Gastroesophageal sphincter (tissue), 4 donors: ENCODE data around the gene GRK5. TPM values are rescaled to one million over a fixed set of nuclear protein-coding genes. Genes with fewer than 3 reads are reported as not detected.
"Not testable (repeated sequence)": the region's sequence is repeated elsewhere in the genome, so short reads cannot be mapped to it uniquely, and the experiment has no call there.

Source experiments
- ATAC-seq: fragments of 150-250 bp; one replicate; pipeline ENCODE4 v1.9.1; 2016; ENCODE audit warnings: mild to moderate bottlenecking, moderate library complexity
- H3K27ac ChIP-seq, 4 donors: fragments of 200-600 bp; sonication (generic) in 3 of 4; 1 replicate in 3 of 4; 2 replicates in 1 of 4; pipeline ENCODE4 v1.5.1; 2016 to 2019
- H3K27me3 ChIP-seq: fragments of 200-600 bp; sonication (generic); one replicate; pipeline ENCODE4 v1.5.1; 2019
- H3K36me3 ChIP-seq, 2 donors: fragments of 200-600 bp; sonication (generic); one replicate each; pipeline ENCODE4 v1.5.1; 2019; ENCODE audit warnings: control low read depth in 1 of 2
- H3K4me1 ChIP-seq, 3 donors: fragments of 200-600 bp; sonication (generic); 1 replicate in 2 of 3; 2 replicates in 1 of 3; pipeline ENCODE4 v1.5.1; 2016 to 2019; ENCODE audit warnings: control low read depth in 2 of 3
- H3K4me3 ChIP-seq, 2 donors: fragments of 200-600 bp; sonication (generic); one replicate each; pipeline ENCODE4 v1.5.1; 2019; ENCODE audit warnings: mild to moderate bottlenecking in 1 of 2, moderate library complexity in 1 of 2
- H3K9me3 ChIP-seq, 3 donors: fragments of 200-600 bp; sonication (generic); one replicate each; pipeline ENCODE4 v1.5.1; 2017 to 2019; ENCODE audit warnings: control low read depth in 2 of 3
- CTCF ChIP-seq, 4 experiments: fragments of 200-600 bp in 2 of 4; fragments of 450-650 bp in 2 of 4; sonication (generic) in 1 of 4; IDR thresholded peaks; one replicate each; pipeline ENCODE4 v1.5.1; 2017 to 2019; ENCODE audit warnings: antibody characterized with exemption in 4 of 4, mild to moderate bottlenecking in 2 of 4, moderate library complexity in 2 of 4
- EP300 ChIP-seq: sonication (generic); formaldehyde crosslinking; IDR thresholded peaks from one replicate; pipeline ENCODE4 v1.6.1; 2017; ENCODE audit warnings: antibody characterized with exemption, mild to moderate bottlenecking
- POLR2A ChIP-seq, 2 donors: fragments of 450-650 bp; IDR thresholded peaks; one replicate each; pipeline ENCODE4 v1.6.1; 2017; ENCODE audit warnings: antibody characterized with exemption in 2 of 2, mild to moderate bottlenecking in 2 of 2, moderate library complexity in 1 of 2
- POLR2AphosphoS5 ChIP-seq: sonication (generic); formaldehyde crosslinking; IDR thresholded peaks from one replicate; pipeline ENCODE4 v1.6.1; 2017; ENCODE audit warnings: antibody characterized with exemption
- WGBS, 2 donors: methylation state at CpG; one replicate each; pipeline ENCODE4 v1.1.5; 2018; ENCODE audit warnings: low coverage in 1 of 2; 5-methylcytosine and 5-hydroxymethylcytosine counted together
- total RNA-seq, 4 donors: library from RNA; depleted of rRNA; stranded (reverse); fragments of >200 nt; gene quantifications; one replicate each; pipeline ENCODE4 v1.1.0, GENCODE V29; 2016

Gene GRK5
- total RNA-seq, 4 donors from 2014 or later: 28.8 to 71.6 (median 47.7) TPM

- Histone ChIP-seq H3K9me3 (no peaks in the 10 kb centered on the region), H3K27ac (no peak overlapping the region), H3K27me3 (no peaks in the 10 kb centered on the region), H3K36me3 (peaks cover 0 to 21% of the 10 kb centered on the region in 2 donors), H3K4me3 (no peak overlapping the region), H3K4me1 (no peaks in the 10 kb centered on the region)
- TF ChIP-seq POLR2AphosphoS5 (no peak), CTCF (IDR thresholded peaks at IDR 0.05) (no peak)
- ATAC-seq: no peak
- WGBS, 2 donors: 83% methylated on average over 2 of the region's 3 CpGs; no CpG with 5 or more reads in 1 of the 2 donors
Measured at GRCh38 chr10:119461380-119461779, 254.0 kb downstream of the GRK5 start.

- Histone ChIP-seq H3K27me3 (no peaks in the 10 kb centered on the region), H3K9me3 (no peaks in the 10 kb centered on the region), H3K4me3 (no peak overlapping the region), H3K36me3 (peaks cover 0 to 16% of the 10 kb centered on the region in 2 donors), H3K27ac (no peak overlapping the region), H3K4me1 (no peaks in the 10 kb centered on the region)
- ATAC-seq: no peak
- 58 to 88% methylated on average over 2 of the region's 2 CpGs for WGBS, 2 donors
- no peak for TF ChIP-seq POLR2AphosphoS5
- TF ChIP-seq EP300: no peak
- no peak for TF ChIP-seq CTCF (IDR thresholded peaks at IDR 0.05)
- no peak for TF ChIP-seq POLR2A (IDR thresholded peaks at IDR 0.05)
Measured at GRCh38 chr10:119461923-119462322, 254.6 kb downstream of the GRK5 start.

GRCh38 chr10:119462773-119463172 is 255.4 kb downstream of the GRK5 start:
- no peaks in the 10 kb centered on the region for H3K27me3 ChIP-seq
- no peaks in the 10 kb centered on the region for H3K4me1 ChIP-seq
- H3K9me3 ChIP-seq: no peaks in the 10 kb centered on the region
- H3K4me3 ChIP-seq: no peak overlapping the region
- H3K36me3 ChIP-seq: peaks cover 0 to 10% of the 10 kb centered on the region in 2 donors
- no peak for TF ChIP-seq POLR2A (IDR thresholded peaks at IDR 0.05)
- no peak for TF ChIP-seq CTCF (IDR thresholded peaks at IDR 0.05)
- TF ChIP-seq EP300: no peak
- TF ChIP-seq POLR2AphosphoS5: no peak
- no peak overlapping the region for H3K27ac ChIP-seq
- no peak for ATAC-seq
- WGBS, 2 donors: 81 to 88% methylated on average over 3 to 4 of the region's 4 CpGs

- not testable (repeated sequence) for H3K27me3 ChIP-seq, H3K9me3 ChIP-seq, H3K4me1 ChIP-seq, H3K27ac ChIP-seq, H3K36me3 ChIP-seq, ATAC-seq, H3K4me3 ChIP-seq
- 93 to 100% methylated on average over 1 to 2 of the region's 2 CpGs for WGBS, 2 donors
Measured at GRCh38 chr10:119463195-119463594, 255.8 kb downstream of the GRK5 start.

- H3K4me1 ChIP-seq: no peaks in the 10 kb centered on the region
- no peak overlapping the region for H3K4me3 ChIP-seq
- ATAC-seq: no peak
- H3K27me3 ChIP-seq: no peaks in the 10 kb centered on the region
- WGBS, 2 donors: 76 to 86% methylated on average over 3 to 4 of the region's 4 CpGs
- no peaks in the 10 kb centered on the region for H3K9me3 ChIP-seq
- no peaks in the 10 kb centered on the region for H3K36me3 ChIP-seq
- no peak overlapping the region for H3K27ac ChIP-seq
- TF ChIP-seq POLR2A (IDR thresholded peaks at IDR 0.05) (no peak), CTCF (IDR thresholded peaks at IDR 0.05) (no peak), POLR2AphosphoS5 (no peak), EP300 (no peak)
Measured at GRCh38 chr10:119465085-119465484, 257.7 kb downstream of the GRK5 start.
